ENCODE results near the gene TLX2. TPM values are rescaled to one million over a fixed set of nuclear protein-coding genes. Genes with fewer than 3 reads are reported as not detected.
A peak's percentile ranks its signal among the peaks of the same experiment; 100 is the strongest.

The TLX2 gene
- total RNA-seq, 1 experiment from 2014 or later, result 0.46 TPM

- peak; percentile 70 for DNase-seq (ENCODE audit: low read depth)
These were observed 2.9 kb upstream of the TLX2 start for GRCh38 chr2:74511104-74511989.

DNA sequence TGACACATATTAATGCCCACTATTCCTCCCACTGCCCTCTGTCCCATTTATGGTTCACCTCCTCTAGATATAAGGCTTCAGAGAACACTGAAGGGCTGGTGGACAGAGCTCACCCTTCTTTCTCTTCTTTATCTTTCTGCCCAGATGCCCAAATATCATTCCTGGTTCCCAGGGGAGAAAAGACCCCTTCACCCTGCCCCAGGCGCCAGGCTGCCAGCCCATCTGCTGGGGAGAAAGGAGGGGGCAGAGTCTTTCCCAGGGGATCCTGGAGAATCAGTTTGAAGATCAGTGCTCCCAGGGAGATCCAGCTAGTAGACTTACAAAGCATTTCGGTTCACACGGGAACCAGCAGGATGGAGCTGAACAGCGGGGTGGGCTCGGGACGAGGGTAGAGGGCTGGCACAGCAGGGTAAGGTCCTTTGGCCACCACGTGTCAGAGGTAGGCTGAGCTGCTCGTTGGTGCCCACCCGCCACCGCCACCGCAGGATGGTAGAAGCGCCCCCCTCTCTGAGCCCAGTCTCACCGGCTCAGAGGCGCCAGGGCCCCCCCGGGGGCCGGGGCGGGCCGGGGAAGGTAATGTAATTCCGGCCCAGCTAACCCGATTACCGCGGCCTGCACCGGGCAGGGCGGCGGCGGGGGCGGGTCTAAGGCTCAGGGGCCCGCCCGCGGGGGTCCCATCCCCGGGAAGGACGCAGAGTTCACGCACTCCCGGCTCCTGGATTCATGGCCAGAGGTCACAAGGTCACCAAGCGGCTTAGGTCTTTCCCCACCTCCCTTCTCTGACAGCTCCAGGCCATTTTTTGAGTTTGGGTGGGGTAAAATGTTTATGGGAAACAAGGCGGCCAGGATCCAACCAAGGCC is 1.3 kb upstream of the TLX2 start:
- no peak for DNase-seq (ENCODE audit: low read depth)

DNA sequence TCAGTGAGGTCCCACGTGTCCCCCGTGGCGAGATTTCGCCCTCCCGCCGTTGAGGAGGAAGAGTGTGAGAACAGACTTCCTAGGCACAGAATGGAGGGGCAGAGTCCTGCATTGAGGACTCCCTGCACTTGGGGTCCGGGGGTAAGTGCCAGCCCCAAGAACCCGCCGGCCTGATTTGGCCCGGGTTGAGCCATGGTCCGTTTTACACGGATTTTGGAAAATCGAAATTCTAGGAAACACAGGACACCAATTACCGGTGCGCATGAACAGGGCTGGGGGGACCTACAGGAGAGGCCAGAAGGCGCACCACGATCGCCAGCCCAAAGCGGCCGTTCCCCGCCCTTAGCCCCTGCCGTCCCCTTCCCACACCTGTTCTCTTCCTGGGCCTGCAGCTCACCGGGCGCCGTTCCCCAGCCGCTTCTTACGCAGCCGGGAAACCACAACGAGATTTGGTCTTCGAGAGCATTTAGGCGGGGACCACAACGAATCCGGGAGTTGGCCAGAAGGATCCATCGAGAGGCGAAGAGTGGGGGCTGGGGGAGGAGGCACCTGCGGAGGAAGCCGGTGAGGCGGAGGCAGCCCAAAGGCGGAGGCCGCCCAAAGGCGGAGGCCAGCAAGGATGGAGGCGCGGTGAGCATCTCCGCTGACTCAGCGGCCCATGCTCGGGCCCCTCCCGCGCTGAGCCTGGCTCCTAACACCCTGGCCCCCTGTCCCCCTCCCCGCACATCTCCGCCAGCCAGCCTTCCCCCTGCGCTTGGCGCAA is 464 bp upstream of the TLX2 start:
- no peak for DNase-seq (ENCODE audit: low read depth)

DNA sequence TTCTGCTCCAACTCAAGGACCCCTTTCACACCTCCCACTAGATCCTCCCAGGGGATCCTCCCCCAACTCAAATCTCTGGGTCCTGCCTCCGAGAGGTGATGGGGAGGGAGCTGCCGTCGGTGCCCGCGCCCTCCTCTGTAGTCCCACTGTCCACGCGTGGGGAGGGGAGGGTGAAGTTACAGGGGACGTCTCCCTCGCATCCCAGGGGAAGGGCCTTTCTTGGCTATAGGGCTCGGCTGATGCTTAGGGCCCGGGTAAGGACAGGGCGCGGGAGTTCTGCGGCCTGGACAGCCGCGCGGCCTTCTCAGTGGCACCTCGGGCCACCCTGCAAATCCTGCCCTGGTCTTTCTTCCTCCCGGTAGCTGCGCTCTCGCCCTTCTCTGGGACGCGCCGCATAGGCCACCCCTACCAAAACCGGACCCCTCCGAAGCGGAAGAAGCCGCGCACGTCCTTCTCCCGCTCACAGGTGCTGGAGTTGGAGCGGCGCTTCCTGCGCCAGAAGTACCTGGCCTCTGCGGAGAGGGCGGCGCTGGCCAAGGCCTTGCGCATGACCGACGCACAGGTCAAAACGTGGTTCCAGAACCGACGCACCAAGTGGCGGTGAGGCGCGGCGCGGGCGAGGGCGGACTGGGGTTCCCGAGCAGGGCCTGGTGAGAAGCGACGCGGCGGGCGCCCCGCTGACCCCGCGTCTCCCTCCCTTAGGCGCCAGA is 1.2 kb downstream of the TLX2 start:
- no peak for DNase-seq (ENCODE audit: low read depth)

DNA sequence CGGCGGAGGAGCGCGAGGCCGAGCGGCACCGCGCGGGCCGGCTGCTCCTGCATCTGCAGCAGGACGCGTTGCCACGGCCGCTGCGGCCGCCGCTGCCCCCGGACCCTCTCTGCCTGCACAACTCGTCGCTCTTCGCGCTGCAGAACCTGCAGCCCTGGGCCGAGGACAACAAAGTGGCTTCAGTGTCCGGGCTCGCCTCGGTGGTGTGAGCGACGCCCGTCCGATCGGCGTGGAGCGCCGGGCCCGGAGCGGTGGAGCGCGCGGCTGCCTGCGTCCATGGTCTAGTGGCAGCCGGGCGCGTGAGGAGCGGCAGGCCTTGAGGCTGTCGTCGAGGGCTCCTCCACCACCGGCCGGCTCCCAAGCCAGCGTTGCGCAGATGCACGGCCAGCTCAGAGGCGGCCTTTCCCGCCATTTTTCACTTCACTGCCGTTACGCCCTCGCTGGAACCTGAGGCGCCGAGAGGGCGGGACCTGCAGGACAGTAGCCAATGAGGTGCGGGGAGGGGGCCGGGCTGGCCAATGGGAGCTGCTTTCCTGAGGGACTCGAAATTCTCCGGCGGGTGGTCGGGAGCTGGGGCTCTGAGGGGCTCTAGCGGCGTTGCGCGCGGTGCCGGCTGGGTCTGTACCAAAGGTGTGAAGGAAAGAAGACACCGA is 1.9 kb downstream of the TLX2 start:
- no peak for DNase-seq (ENCODE audit: low read depth)

DNA sequence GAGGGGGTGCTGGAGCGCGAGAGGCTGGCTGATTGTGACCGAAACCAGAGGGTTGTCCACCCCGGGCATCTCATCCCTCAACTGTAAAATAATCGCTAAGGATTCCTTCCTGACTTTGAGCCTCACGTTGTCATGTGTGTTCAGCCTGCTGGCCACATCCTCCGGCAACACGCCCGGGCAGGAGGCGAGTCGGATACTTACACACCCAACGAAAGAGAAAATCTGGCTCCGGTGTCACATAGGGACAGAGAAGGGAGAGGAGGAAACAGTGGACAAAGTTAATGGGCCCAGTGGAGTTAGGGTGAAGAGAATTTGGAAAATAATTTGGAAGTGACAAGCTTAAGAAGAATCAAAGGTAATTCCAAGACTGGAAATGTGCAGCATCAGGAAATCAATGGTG is 2.4 kb downstream of the TLX2 start:
- DNase-seq (ENCODE audit: low read depth), result no peak

DNA sequence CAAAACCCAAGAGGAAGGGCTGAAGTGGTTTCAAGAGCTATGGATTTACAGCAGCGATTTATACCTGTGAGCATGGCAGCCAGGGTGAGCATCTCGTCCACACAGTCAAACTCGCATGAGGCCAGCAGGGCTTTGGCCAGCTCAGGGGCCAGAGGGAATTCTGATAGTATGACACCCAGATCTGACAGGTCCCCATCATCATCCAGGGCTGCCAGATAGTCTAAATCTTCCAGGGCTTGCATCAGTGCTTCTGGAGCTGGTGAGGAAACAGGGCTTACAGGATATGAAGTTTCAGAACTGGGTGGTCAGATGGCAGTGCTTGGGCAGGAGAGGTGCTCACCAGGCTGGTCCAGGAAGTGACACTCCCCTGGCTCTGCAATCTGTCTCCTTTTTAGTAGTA is 8.3 kb downstream of the TLX2 start:
- DNase-seq (ENCODE audit: low read depth), result no peak

GRCh38 chr2:74524005-74524404 is 9.8 kb downstream of the TLX2 start:
- no peak for DNase-seq (ENCODE audit: low read depth)

GRCh38 chr2:74524955-74525716 is 10.9 kb downstream of the TLX2 start:
- DNase-seq (ENCODE audit: low read depth), result no peak

- DNase-seq (ENCODE audit: low read depth), result no peak
These were observed 11.7 kb downstream of the TLX2 start, which contains the start of gene DQX1 for GRCh38 chr2:74525717-74526648. DQX1 (minus strand) TSS chr2:74526231; CDS start chr2:74525729, 502 bp downstream.

- DNase-seq (ENCODE audit: low read depth), result no peak
These were observed 12.5 kb downstream of the TLX2 start for GRCh38 chr2:74526649-74527230.

- DNase-seq (ENCODE audit: low read depth), result no peak
These were observed 13.5 kb downstream of the TLX2 start for GRCh38 chr2:74527741-74528140.

DNA sequence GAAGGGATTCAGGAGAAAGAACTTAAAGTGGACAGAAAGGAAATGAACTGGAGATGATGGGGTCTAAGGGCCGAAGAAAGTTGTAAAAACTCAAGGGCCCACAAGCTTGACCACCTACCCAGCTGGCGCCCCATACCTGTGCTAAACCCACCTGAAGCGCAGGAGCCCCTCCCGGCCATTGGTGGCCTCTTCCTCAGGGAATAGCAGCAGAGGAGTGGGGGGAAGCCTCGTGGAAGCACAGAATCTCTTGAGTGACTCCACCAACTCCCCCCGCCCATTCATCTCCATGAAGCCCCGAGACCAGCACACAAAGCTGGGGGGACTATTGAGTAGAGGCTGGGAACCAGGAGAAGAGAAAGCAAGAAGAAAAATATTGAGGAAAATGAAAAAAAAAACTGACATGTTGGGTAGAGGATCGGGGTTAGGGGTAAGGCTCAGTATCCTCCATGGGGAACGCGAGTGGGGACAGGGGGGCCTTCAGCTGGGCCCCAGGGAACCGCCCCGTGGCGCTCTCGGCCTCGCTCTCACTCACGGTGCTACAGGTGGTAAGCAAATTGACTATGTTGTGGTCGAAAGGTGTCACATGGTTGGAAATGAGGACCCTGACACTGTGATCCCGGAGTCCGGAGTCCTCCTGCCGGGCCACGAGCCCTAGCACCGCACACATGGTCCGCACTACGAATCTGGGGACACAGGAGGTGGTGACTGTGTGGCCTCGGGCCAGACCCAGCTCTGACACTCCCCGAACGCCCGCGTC is 14.5 kb downstream of the TLX2 start:
- DNase-seq (ENCODE audit: low read depth), result no peak

- DNase-seq (ENCODE audit: low read depth), result peak; percentile 99
These were observed 15.3 kb downstream of the TLX2 start, which contains the start of the genes AUP1 and HTRA2 for GRCh38 chr2:74529357-74530238. AUP1 (minus strand) TSS chr2:74529706; CDS start chr2:74529629, 77 bp downstream. HTRA2 (plus strand) TSS chr2:74529933; CDS start chr2:74530007, 74 bp downstream.

- DNase-seq (ENCODE audit: low read depth), result peak; percentile 31
These were observed 16.3 kb downstream of the TLX2 start for GRCh38 chr2:74530239-74531187.

All from LHCN-M2 (cell line).